Measurements from ENCODE around the gene KBTBD2. TPM values are rescaled to one million over a fixed set of nuclear protein-coding genes. Genes with fewer than 3 reads are reported as not detected.
"Not testable (repeated sequence)": the region's sequence is repeated elsewhere in the genome, so short reads cannot be mapped to it uniquely, and the experiment has no call there.

KBTBD2 gene
- total and polyA plus RNA-seq, 4 donors: 8.5 to 49.8 (median 28.4) TPM

- Histone ChIP-seq H3K9me3 (ENCODE audit: control insufficient read depth, low read length) (no peaks in the 10 kb centered on the region), H3K36me3 (ENCODE audit: control insufficient read depth in 1 of 2, insufficient read depth in 2 of 2, low read length in 1 of 2) (peaks cover 4 to 8% of the 10 kb centered on the region in 2 donors), H3K4me3 (ENCODE audit: low read length in 2 of 2) (no peak overlapping the region), H3K27ac (ENCODE audit: low read depth in 1 of 2, low read length in 2 of 2) (no peak overlapping the region), H3K4me1 (ENCODE audit: control insufficient read depth in 1 of 2, insufficient read depth in 2 of 2, low read length in 2 of 2) (no peaks in the 10 kb centered on the region), H3K27me3 (ENCODE audit: control insufficient read depth in 1 of 2, insufficient read depth in 2 of 2, low read length in 1 of 2) (no peaks in the 10 kb centered on the region)
- intact Hi-C loops (cut with DNase I): no loop called here
- DNase-seq (no peak), ATAC-seq (ENCODE audit: low FRiP score) (no peak)
- 94% methylated on average over 2 of the region's 2 CpGs for WGBS, 2 donors
Observed at GRCh38 chr7:32928785-32929298, 37.3 kb upstream of the KBTBD2 start.

DNA sequence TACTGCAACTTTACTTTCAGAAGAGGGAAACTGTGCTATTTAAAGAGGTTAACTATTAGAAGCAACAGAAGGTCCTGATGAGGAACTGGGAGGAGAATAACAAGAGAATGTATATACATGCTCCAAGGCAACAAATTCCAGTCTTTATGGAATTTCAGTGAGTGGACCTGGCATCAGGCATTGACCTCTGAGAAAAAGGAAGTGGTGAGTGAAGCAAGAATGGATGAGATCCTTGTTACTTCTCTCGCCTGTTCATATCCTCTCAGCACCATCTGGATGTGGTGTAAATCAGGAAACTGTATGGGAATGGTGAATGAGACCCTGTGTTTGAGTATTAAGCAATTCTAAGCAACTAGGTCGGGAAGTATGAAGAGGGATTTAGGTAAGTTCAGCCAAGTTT lies 30.3 kb upstream of the KBTBD2 start:
- intact Hi-C loops (cut with DNase I): no loop called here
- Histone ChIP-seq H3K4me1 (ENCODE audit: control insufficient read depth in 1 of 2, insufficient read depth in 2 of 2, low read length in 2 of 2) (no peaks in the 10 kb centered on the region), H3K27me3 (ENCODE audit: control insufficient read depth in 1 of 2, insufficient read depth in 2 of 2, low read length in 1 of 2) (no peaks in the 10 kb centered on the region), H3K36me3 (ENCODE audit: control insufficient read depth in 1 of 2, insufficient read depth in 2 of 2, low read length in 1 of 2) (peaks cover 0 to 3% of the 10 kb centered on the region in 2 donors), H3K9me3 (ENCODE audit: control insufficient read depth, low read length) (no peaks in the 10 kb centered on the region), H3K4me3 (ENCODE audit: low read length in 2 of 2) (no peak overlapping the region), H3K27ac (ENCODE audit: low read depth in 1 of 2, low read length in 2 of 2) (no peak overlapping the region)
- WGBS, 2 donors: 88 to 90% methylated on average over 2 of the region's 2 CpGs
- DNase-seq (no peak), ATAC-seq (ENCODE audit: low FRiP score) (no peak)

DNA sequence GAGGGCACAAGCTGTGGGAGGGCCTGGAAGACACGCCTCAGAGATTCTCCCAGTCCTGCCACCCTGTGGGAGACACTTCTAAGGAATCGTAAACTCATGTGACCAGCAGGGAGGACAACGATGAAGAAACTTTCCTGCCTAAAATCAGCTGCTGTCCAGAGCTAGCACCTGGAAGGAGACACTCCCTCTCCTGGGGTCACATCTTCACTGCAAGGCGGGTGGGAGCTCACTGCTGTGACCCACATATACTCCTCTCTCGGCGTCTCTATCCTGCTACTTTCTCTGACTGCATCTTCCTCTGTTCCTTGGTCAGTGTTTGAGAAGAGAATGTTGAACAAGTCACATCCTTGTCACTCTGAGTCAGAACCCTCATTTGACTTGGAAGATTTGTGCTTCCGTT lies 25.4 kb upstream of the KBTBD2 start:
- H3K9me3 ChIP-seq (ENCODE audit: control insufficient read depth, low read length); H3K4me1 ChIP-seq (ENCODE audit: control insufficient read depth in 1 of 2, insufficient read depth in 2 of 2, low read length in 2 of 2); H3K27ac ChIP-seq (ENCODE audit: low read depth in 1 of 2, low read length in 2 of 2); ATAC-seq (ENCODE audit: low FRiP score); intact Hi-C loops (cut with DNase I); H3K27me3 ChIP-seq (ENCODE audit: control insufficient read depth in 1 of 2, insufficient read depth in 2 of 2, low read length in 1 of 2); H3K4me3 ChIP-seq (ENCODE audit: low read length in 2 of 2); DNase-seq: not testable (repeated sequence)
- 87 to 95% methylated on average over 3 to 6 of the region's 7 CpGs for WGBS, 2 donors
- peaks cover 11 to 13% of the 10 kb centered on the region in 2 donors for H3K36me3 ChIP-seq (ENCODE audit: control insufficient read depth in 1 of 2, insufficient read depth in 2 of 2, low read length in 1 of 2)

GRCh38 chr7:32916006-32916405 lies 24.4 kb upstream of the KBTBD2 start:
- Histone ChIP-seq H3K36me3 (ENCODE audit: control insufficient read depth in 1 of 2, insufficient read depth in 2 of 2, low read length in 1 of 2) (peaks cover 11 to 13% of the 10 kb centered on the region in 2 donors), H3K4me3 (ENCODE audit: low read length in 2 of 2) (no peak overlapping the region), H3K27ac (ENCODE audit: low read depth in 1 of 2, low read length in 2 of 2) (no peak overlapping the region), H3K9me3 (ENCODE audit: control insufficient read depth, low read length) (no peaks in the 10 kb centered on the region), H3K27me3 (ENCODE audit: control insufficient read depth in 1 of 2, insufficient read depth in 2 of 2, low read length in 1 of 2) (no peaks in the 10 kb centered on the region), H3K4me1 (ENCODE audit: control insufficient read depth in 1 of 2, insufficient read depth in 2 of 2, low read length in 2 of 2) (no peaks in the 10 kb centered on the region)
- 88 to 97% methylated on average over 3 of the region's 3 CpGs for WGBS, 2 donors
- DNase-seq: no peak
- intact Hi-C loops (cut with DNase I): no loop called here
- ATAC-seq (ENCODE audit: low FRiP score): no peak

- no peak for ATAC-seq (ENCODE audit: low FRiP score)
- peaks cover 0 to 1% of the 10 kb centered on the region in 2 donors for H3K4me1 ChIP-seq (ENCODE audit: control insufficient read depth in 1 of 2, insufficient read depth in 2 of 2, low read length in 2 of 2)
- 95 to 96% methylated on average over 5 of the region's 5 CpGs for WGBS, 2 donors
- peaks cover 11 to 13% of the 10 kb centered on the region in 2 donors for H3K36me3 ChIP-seq (ENCODE audit: control insufficient read depth in 1 of 2, insufficient read depth in 2 of 2, low read length in 1 of 2)
- no peaks in the 10 kb centered on the region for H3K9me3 ChIP-seq (ENCODE audit: control insufficient read depth, low read length)
- no peaks in the 10 kb centered on the region for H3K27me3 ChIP-seq (ENCODE audit: control insufficient read depth in 1 of 2, insufficient read depth in 2 of 2, low read length in 1 of 2)
- DNase-seq: no peak
- H3K27ac ChIP-seq (ENCODE audit: low read depth in 1 of 2, low read length in 2 of 2): no peak overlapping the region
- intact Hi-C loops (cut with DNase I): no loop called here
- no peak overlapping the region for H3K4me3 ChIP-seq (ENCODE audit: low read length in 2 of 2)
Observed at GRCh38 chr7:32915041-32915536, 23.5 kb upstream of the KBTBD2 start.

GRCh38 chr7:32914184-32914583 lies 22.6 kb upstream of the KBTBD2 start:
- no peaks in the 10 kb centered on the region for H3K9me3 ChIP-seq (ENCODE audit: control insufficient read depth, low read length)
- H3K36me3 ChIP-seq (ENCODE audit: control insufficient read depth in 1 of 2, insufficient read depth in 2 of 2, low read length in 1 of 2): peaks cover 11 to 13% of the 10 kb centered on the region in 2 donors
- ATAC-seq (ENCODE audit: low FRiP score): no peak
- intact Hi-C loops (cut with DNase I): no loop called here
- 58 to 99% methylated on average over 1 of the region's 1 CpG for WGBS, 2 donors
- no peak for DNase-seq
- H3K4me3 ChIP-seq (ENCODE audit: low read length in 2 of 2): no peak overlapping the region
- H3K27me3 ChIP-seq (ENCODE audit: control insufficient read depth in 1 of 2, insufficient read depth in 2 of 2, low read length in 1 of 2): no peaks in the 10 kb centered on the region
- H3K27ac ChIP-seq (ENCODE audit: low read depth in 1 of 2, low read length in 2 of 2): no peak overlapping the region
- peaks cover 0 to 1% of the 10 kb centered on the region in 2 donors for H3K4me1 ChIP-seq (ENCODE audit: control insufficient read depth in 1 of 2, insufficient read depth in 2 of 2, low read length in 2 of 2)

DNA sequence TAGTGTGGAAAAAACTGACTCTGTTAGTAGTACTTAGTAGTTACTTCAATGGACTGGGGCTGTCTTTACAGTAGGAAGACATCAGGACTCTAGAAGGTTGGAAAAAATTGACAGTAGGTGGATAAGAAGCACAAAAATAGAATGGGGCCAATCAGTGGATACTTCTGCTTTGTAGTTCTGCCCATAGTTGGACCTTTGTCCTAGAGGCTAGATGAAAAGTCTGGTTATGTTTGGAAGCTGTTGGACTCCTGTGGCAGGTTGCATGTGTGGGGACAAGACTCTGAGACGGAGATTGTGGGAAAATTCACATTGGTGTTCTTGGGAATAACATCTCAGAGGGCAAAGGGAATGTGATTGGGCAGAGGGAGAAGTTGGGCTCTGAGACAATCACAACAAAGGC lies 18.6 kb upstream of the KBTBD2 start:
- H3K27me3 ChIP-seq (ENCODE audit: control insufficient read depth in 1 of 2, insufficient read depth in 2 of 2, low read length in 1 of 2): no peaks in the 10 kb centered on the region
- no peaks in the 10 kb centered on the region for H3K9me3 ChIP-seq (ENCODE audit: control insufficient read depth, low read length)
- DNase-seq: no peak
- 12 to 15% methylated on average over 1 of the region's 1 CpG for WGBS, 2 donors
- H3K27ac ChIP-seq (ENCODE audit: low read depth in 1 of 2, low read length in 2 of 2): no peak overlapping the region
- no peak for ATAC-seq (ENCODE audit: low FRiP score)
- H3K4me3 ChIP-seq (ENCODE audit: low read length in 2 of 2): no peak overlapping the region
- H3K4me1 ChIP-seq (ENCODE audit: control insufficient read depth in 1 of 2, insufficient read depth in 2 of 2, low read length in 2 of 2): peaks cover 0 to 1% of the 10 kb centered on the region in 2 donors
- intact Hi-C loops (cut with DNase I): no loop called here
- H3K36me3 ChIP-seq (ENCODE audit: control insufficient read depth in 1 of 2, insufficient read depth in 2 of 2, low read length in 1 of 2): peaks cover 4 to 5% of the 10 kb centered on the region in 2 donors

DNA sequence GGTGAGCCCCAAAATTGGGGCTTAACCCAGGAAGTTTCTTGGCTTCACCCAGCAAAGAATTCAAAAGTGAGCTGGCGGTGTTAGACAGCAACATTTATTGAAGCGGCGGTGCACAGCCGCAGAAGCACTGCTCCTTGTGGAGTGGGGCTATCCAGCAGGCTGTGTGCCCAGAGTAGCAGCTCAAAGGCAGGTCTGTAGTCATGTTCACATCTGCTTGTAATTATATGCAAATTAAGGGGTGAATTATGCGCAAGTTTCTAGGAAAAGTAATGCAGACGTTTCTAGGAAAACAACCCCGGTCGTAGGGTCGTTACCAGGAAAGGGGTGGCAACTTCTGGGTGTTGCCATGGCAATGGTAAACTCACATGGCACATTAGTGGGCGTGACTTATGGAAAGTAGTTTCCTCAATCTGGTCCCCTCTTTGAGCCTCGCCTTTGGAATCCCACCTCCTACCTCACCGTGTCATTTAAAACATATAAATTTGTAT lies 13.7 kb upstream of the KBTBD2 start:
- Histone ChIP-seq H3K9me3 (ENCODE audit: control insufficient read depth, low read length) (no peaks in the 10 kb centered on the region), H3K4me3 (ENCODE audit: low read length in 2 of 2) (no peak overlapping the region), H3K36me3 (ENCODE audit: control insufficient read depth in 1 of 2, insufficient read depth in 2 of 2, low read length in 1 of 2) (no peaks in the 10 kb centered on the region), H3K27ac (ENCODE audit: low read depth in 1 of 2, low read length in 2 of 2) (no peak overlapping the region), H3K4me1 (ENCODE audit: control insufficient read depth in 1 of 2, insufficient read depth in 2 of 2, low read length in 2 of 2) (no peaks in the 10 kb centered on the region), H3K27me3 (ENCODE audit: control insufficient read depth in 1 of 2, insufficient read depth in 2 of 2, low read length in 1 of 2) (no peaks in the 10 kb centered on the region)
- DNase-seq (peak in 1 of 2 donors; percentile 47), ATAC-seq (ENCODE audit: low FRiP score) (peak; percentile 85)
- whole genome bisulfite sequencing, 2 donors: 10 to 19% methylated on average over 12 of the region's 12 CpGs
- intact Hi-C loops (cut with DNase I): no loop called here

- ATAC-seq (ENCODE audit: low FRiP score) (no peak), DNase-seq (no peak)
- H3K36me3 ChIP-seq (ENCODE audit: control insufficient read depth in 1 of 2, insufficient read depth in 2 of 2, low read length in 1 of 2): no peaks in the 10 kb centered on the region
- no peaks in the 10 kb centered on the region for H3K4me1 ChIP-seq (ENCODE audit: control insufficient read depth in 1 of 2, insufficient read depth in 2 of 2, low read length in 2 of 2)
- no peaks in the 10 kb centered on the region for H3K9me3 ChIP-seq (ENCODE audit: control insufficient read depth, low read length)
- intact Hi-C loops (cut with DNase I): no loop called here
- WGBS, 2 donors: 90 to 92% methylated on average over 7 of the region's 7 CpGs
- no peaks in the 10 kb centered on the region for H3K27me3 ChIP-seq (ENCODE audit: control insufficient read depth in 1 of 2, insufficient read depth in 2 of 2, low read length in 1 of 2)
- no peak overlapping the region for H3K27ac ChIP-seq (ENCODE audit: low read depth in 1 of 2, low read length in 2 of 2)
- H3K4me3 ChIP-seq (ENCODE audit: low read length in 2 of 2): no peak overlapping the region
Observed at GRCh38 chr7:32901629-32902028, 10.1 kb upstream of the KBTBD2 start.

Measured in aorta (tissue), 5 donors.